GM12878 (cell line): ENCODE data around the gene SUSD1. TPM values are rescaled to one million over a fixed set of nuclear protein-coding genes. Genes with fewer than 3 reads are reported as not detected.

Experiments used
- ATAC-seq: fragments of 200-7000 bp; cut with Tn5 transposase; 3 replicates; pipeline ENCODE4 v1.9.1; 2020; ENCODE audit warnings: mild to moderate bottlenecking, moderate library complexity
- BruUV-seq: library from RNA; stranded (reverse); fragments of 400-500 nt; replicated peaks from 2 replicates; lab custom pipeline; 2021; lab: Mats Ljungman, UMichigan
- CTCF ChIA-PET: fragments of 300-600 bp; sonication (Branson Sonifier 250); formaldehyde crosslinking; extraction: SDS; loops from one replicate; lab custom pipeline; 2021; ENCODE audit warnings: inconsistent platforms; lab: Yijun Ruan, JAX
- POLR2A ChIA-PET: fragments of 350-600 bp; formaldehyde crosslinking; extraction: SDS; loops from one replicate; lab custom pipeline; 2021; ENCODE audit warnings: inconsistent platforms; lab: Charles Lee
- RAD21 ChIA-PET: fragments of 300-600 bp; sonication (Branson Sonifier 250); formaldehyde crosslinking; loops from one replicate; lab custom pipeline; 2023; ENCODE audit warnings: antibody characterized with exemption; ENCODE audit not compliant: unreplicated experiment; lab: Charles Lee
- SMC1A ChIA-PET: fragments of 300-600 bp; sonication (Branson Sonifier 250); formaldehyde crosslinking; loops from one replicate; lab custom pipeline; 2023; ENCODE audit not compliant: unreplicated experiment, uncharacterized antibody; lab: Charles Lee
- DNase-seq: peaks from one replicate; pipeline ENCODE4 v3.0.0-alpha.2; 2011; ENCODE audit warnings: low read depth, low spot score
- FAIRE-seq: peaks from 3 replicates; lab custom pipeline; 2011; peaks lifted over from hg19 to GRCh38; lab: Jason Lieb, UNC
- H2AFZ ChIP-seq: 2 replicates; pipeline ENCODE4 v1.6.0; 2011; ENCODE audit warnings: low read depth, low read length, control low read depth; ENCODE audit not compliant: control insufficient read depth
- H3K27ac ChIP-seq: 2 replicates; pipeline ENCODE4 v1.5.1; 2011; ENCODE audit warnings: control low read depth; ENCODE audit not compliant: control insufficient read depth, insufficient read depth
- H3K27me3 ChIP-seq, 2 experiments: replicated peaks in 1 of 2; 2 replicates each; pipeline versions ENCODE4 v1.6.0 to v1.6.1; 2011; ENCODE audit warnings: low read length in 1 of 2; ENCODE audit not compliant: control insufficient read depth in 2 of 2, insufficient read depth in 2 of 2
- H3K36me3 ChIP-seq, 2 experiments: 2 replicates each; pipeline ENCODE4 v1.5.1; 2011; ENCODE audit warnings: low read length in 1 of 2; ENCODE audit not compliant: control insufficient read depth in 2 of 2, insufficient read depth in 2 of 2
- H3K4me1 ChIP-seq: 2 replicates; pipeline ENCODE4 v1.6.1; 2011; ENCODE audit warnings: mild to moderate bottlenecking, low read length, moderate library complexity, mixed read lengths; ENCODE audit not compliant: control insufficient read depth, insufficient read depth
- H3K4me2 ChIP-seq: 2 replicates; pipeline ENCODE4 v1.6.0; 2011; ENCODE audit warnings: control low read depth; ENCODE audit not compliant: control insufficient read depth, insufficient read depth
- H3K4me3 ChIP-seq: fragments of 200-600 bp; sonication (generic); 2 replicates; pipeline ENCODE4 v1.5.1; 2016
- H3K79me2 ChIP-seq: 2 replicates; pipeline ENCODE4 v1.6.0; 2011; ENCODE audit warnings: low read length; ENCODE audit not compliant: control insufficient read depth, insufficient read depth
- H3K9ac ChIP-seq: 2 replicates; pipeline ENCODE4 v1.8.0; 2011; ENCODE audit warnings: low read length, control low read depth, mixed read lengths; ENCODE audit not compliant: control insufficient read depth, insufficient read depth
- H3K9me3 ChIP-seq: replicated peaks from 3 replicates; pipeline ENCODE4 v1.5.1; 2011; ENCODE audit warnings: mild to moderate bottlenecking, low read length; ENCODE audit not compliant: control insufficient read depth, insufficient read depth
- H4K20me1 ChIP-seq: 2 replicates; pipeline ENCODE4 v1.6.0; 2011; ENCODE audit not compliant: control insufficient read depth, insufficient read depth
- CUX1 ChIP-seq: IDR thresholded peaks from 2 replicates; pipeline ENCODE4 v1.6.1; 2012; ENCODE audit warnings: improper control_type of control experiment, low read depth, low read length; ENCODE audit not compliant: insufficient replicate concordance
- E2F4 ChIP-seq: IDR thresholded peaks from 2 replicates; pipeline ENCODE4 v1.6.1; 2012; ENCODE audit warnings: low read depth, low read length, improper control_type of control experiment
- ETV6 ChIP-seq, 2 experiments: fragments of 450-650 bp in 1 of 2; IDR thresholded peaks in 1 of 2; conservative IDR thresholded peaks in 1 of 2; 2 replicates each; pipeline ENCODE4 v1.6.1; 2014; ENCODE audit warnings: antibody characterized with exemption in 1 of 2, borderline replicate concordance in 1 of 2, low read depth in 1 of 2, mild to moderate bottlenecking in 1 of 2, moderate library complexity in 1 of 2
- KDM1A ChIP-seq: fragments of 200-600 bp; sonication (generic); IDR thresholded peaks from 2 replicates; pipeline ENCODE4 v1.6.1; 2016; ENCODE audit warnings: borderline replicate concordance
- RBBP5 ChIP-seq: fragments of 200-600 bp; sonication (generic); conservative IDR thresholded peaks from 2 replicates; pipeline ENCODE4 v1.6.1; 2016
- SPI1 ChIP-seq: IDR thresholded peaks from 2 replicates; pipeline ENCODE4 v1.6.1; 2011; ENCODE audit warnings: low read depth, mild to moderate bottlenecking, low read length, moderate library complexity, borderline replicate concordance; ENCODE audit not compliant: insufficient read depth
- WGBS: methylation state at CpG from one replicate; pipeline ENCODE4 v1.1.6; 2016; ENCODE audit warnings: low lambda C conversion rate; ENCODE audit not compliant: insufficient replicate concordance, insufficient coverage; ENCODE audit errors: missing lambda C conversion rate; 5-methylcytosine and 5-hydroxymethylcytosine counted together
- in situ Hi-C: fragments of 300-500 bp; cut with MboI; formaldehyde crosslinking; loops from 9 replicates; pipeline ENCODE4 v1.14.3; 2018; ENCODE audit warnings: mixed read lengths
- intact Hi-C: fragments of 100-400 bp; cut with micrococcal nuclease; formaldehyde crosslinking; loops from one replicate; pipeline ENCODE4 v1.14.2; 2022; ENCODE audit not compliant: unreplicated experiment
- polyA plus RNA-seq, 11 experiments: library from polyadenylated mRNA; depleted of rRNA in 4 of 11; unstranded in 6 of 11; stranded (reverse) in 5 of 11; fragments of >200 nt; fragmentation: Nextera tagmentation in 4 of 11; fragmentation: Illumina TruSeq in 1 of 11; extraction: Ambion mirVana in 4 of 11; extraction: Trizol in 1 of 11; gene quantifications; 1 replicate in 1 of 11; 2 replicates in 10 of 11; pipeline versions ENCODE4 v1.2.1 to v1.2.3, GENCODE V29; 2011 to 2016; ENCODE audit warnings: inconsistent platforms in 2 of 11, missing spikeins in 2 of 11, low read depth in 1 of 11
- total RNA-seq, 4 experiments: library from RNA; depleted of rRNA in 3 of 4; stranded (reverse); fragments of >200 nt in 3 of 4; fragmentation: Illumina TruSeq in 1 of 4; extraction: Trizol in 1 of 4; gene quantifications; 2 replicates each; pipeline versions ENCODE4 v1.2.1 to v1.2.3, GENCODE V29; 2013 to 2021
- TF ChIP-seq, protein P1 (sequence below): fragments of 450-650 bp; IDR thresholded peaks from 2 replicates; pipeline ENCODE4 v1.6.1; 2016; ENCODE audit warnings: mild to moderate bottlenecking, moderate library complexity, borderline replicate concordance

Gene SUSD1
- total and polyA plus RNA-seq, 10 of the 15 experiments (the other 5 are each of a cell fraction or from before 2014, with no cell fraction given): 6.7 to 20.8 (median 13.2) TPM

DNA sequence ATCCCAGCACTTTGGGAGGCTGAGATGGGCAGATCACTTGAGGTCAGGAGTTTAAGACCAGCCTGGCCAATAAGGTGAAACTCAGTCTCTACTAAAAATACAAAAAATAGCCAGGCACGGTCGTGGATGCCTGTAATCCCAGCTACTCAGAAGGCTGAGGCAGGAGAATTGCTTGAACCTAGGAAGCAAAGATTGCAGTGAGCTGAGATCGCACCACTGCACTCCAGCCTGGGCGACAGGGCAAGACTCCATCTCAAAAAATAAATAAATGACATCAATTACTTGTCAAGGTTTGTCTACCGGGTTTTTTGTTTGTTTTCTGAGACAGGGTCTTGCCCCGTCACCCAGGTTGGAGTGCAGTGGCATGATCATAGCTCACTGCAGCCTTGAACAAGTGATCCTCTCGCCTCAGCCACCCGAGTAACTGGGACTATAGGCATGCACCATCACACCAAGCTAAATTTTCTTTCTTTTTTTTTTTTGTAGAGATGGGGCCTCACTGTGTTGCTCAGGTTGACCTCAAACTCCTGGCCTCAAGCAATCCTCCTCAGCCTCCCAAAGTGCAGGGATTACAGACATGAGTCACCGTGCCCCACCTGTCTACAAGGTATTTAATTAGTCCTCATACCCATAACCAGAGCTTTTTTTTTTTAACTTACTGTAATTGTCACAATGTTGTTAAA is 64.9 kb downstream of the SUSD1 start (continued):
- TF ChIP-seq RBBP5 (no peak), KDM1A (no peak), E2F4 (no peak)
- TF ChIP-seq, protein P1, sequence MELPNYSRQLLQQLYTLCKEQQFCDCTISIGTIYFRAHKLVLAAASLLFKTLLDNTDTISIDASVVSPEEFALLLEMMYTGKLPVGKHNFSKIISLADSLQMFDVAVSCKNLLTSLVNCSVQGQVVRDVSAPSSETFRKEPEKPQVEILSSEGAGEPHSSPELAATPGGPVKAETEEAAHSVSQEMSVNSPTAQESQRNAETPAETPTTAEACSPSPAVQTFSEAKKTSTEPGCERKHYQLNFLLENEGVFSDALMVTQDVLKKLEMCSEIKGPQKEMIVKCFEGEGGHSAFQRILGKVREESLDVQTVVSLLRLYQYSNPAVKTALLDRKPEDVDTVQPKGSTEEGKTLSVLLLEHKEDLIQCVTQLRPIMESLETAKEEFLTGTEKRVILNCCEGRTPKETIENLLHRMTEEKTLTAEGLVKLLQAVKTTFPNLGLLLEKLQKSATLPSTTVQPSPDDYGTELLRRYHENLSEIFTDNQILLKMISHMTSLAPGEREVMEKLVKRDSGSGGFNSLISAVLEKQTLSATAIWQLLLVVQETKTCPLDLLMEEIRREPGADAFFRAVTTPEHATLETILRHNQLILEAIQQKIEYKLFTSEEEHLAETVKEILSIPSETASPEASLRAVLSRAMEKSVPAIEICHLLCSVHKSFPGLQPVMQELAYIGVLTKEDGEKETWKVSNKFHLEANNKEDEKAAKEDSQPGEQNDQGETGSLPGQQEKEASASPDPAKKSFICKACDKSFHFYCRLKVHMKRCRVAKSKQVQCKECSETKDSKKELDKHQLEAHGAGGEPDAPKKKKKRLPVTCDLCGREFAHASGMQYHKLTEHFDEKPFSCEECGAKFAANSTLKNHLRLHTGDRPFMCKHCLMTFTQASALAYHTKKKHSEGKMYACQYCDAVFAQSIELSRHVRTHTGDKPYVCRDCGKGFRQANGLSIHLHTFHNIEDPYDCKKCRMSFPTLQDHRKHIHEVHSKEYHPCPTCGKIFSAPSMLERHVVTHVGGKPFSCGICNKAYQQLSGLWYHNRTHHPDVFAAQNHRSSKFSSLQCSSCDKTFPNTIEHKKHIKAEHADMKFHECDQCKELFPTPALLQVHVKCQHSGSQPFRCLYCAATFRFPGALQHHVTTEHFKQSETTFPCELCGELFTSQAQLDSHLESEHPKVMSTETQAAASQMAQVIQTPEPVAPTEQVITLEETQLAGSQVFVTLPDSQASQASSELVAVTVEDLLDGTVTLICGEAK: no peak
- TF ChIP-seq, all 136 proteins: peak for 0

GRCh38 chr9:112104901-112105300 is 70.2 kb downstream of the SUSD1 start:
- no TSS peak for BruUV-seq
- Histone ChIP-seq H3K9ac (no peak overlapping the region), H4K20me1 (no peaks in the 10 kb centered on the region), H2AFZ (no peak overlapping the region), H3K9me3 (no peaks in the 10 kb centered on the region), H3K4me1 (peaks cover 4% of the 10 kb centered on the region), H3K27ac (no peak overlapping the region; the same call in 1 of the 2 replicates), H3K27me3 (no peaks in the 10 kb centered on the region), H3K79me2 (no peaks in the 10 kb centered on the region), H3K4me3 (0 out of 2 replicates have a peak overlapping the region, but pooled peaks have one; percentile 14), H3K4me2 (peak overlapping the region; percentile 51; the same call in 1 of the 2 replicates), H3K36me3 (no peaks in the 10 kb centered on the region)
- peak; percentile 22; the same call in 1 of the 3 replicates for ATAC-seq
- WGBS: 28% methylated on average over 4 of the region's 4 CpGs
- TF ChIP-seq CUX1 (no peak), ETV6 (conservative IDR thresholded peaks at IDR 0.05 in 1 of 2, IDR thresholded peaks at IDR 0.05 in 1 of 2; ENCODE audit: borderline replicate concordance in 1 of 2, low read depth in 1 of 2) (peak in 1 of 2 experiments; percentile 71; a peak in 2 of 4 replicates), SPI1 (peak; percentile 56; the same call in 1 of the 2 replicates)
- in situ Hi-C loops: no loop called here
- CTCF ChIA-PET: no interaction called here
- POLR2A ChIA-PET: no interaction called here
- SMC1A ChIA-PET: no interaction called here
- intact Hi-C loops: no loop called here
- FAIRE-seq: no peak
- RAD21 ChIA-PET: no interaction called here
- DNase-seq: no peak
